Activated CD4-positive, alpha-beta T cell treated with anti-CD3 and anti-CD28 coated beads, Interleukin-2, amount 50 U/mL, for 48 hours (primary cell): ENCODE results near the gene RDH13.

Experiments used
- DNase-seq, 2 experiments: peaks; one replicate each; pipeline ENCODE4 v3.0.0-alpha.2; 2020

RDH13 gene

DNA sequence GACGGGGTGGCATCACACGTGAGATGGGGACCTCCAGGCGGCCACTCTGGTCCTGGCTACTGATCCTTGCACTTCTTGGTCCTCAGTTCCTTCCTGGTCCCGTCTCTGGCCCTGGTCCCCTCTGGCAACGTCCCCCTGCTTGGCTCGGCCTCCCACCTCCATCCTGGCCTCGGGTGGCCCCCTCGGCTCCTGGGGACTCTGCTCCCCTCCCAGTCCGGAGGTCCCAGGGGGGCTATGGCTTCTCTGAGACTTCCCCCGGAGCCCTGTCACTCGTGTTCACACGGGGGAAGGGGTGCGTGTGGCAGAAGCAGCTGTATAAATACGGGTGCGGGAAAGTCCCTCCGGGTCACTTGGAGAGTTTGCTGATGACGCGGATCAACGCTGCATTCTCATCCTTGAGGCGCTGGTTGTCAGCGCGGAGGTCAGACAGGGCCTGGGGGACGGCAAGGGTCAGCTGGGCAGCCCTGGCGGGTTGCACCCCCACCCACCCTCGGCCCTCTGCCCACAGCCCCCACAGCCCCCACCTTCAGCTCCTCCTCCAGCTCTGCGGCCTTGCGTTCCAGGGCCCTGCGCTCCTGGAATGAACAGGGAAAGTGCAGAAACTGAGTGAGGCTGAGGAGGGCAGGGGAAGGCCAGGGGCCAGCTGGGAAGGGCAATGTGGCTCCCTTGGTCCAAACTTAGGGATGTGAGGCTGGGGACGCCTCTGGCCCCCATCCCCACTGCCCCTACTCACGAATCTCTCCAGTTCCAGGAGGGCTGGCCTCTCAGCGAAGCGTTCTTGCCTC lies 28.4 kb upstream of the RDH13 start:
- DNase-seq, result no peak

DNA sequence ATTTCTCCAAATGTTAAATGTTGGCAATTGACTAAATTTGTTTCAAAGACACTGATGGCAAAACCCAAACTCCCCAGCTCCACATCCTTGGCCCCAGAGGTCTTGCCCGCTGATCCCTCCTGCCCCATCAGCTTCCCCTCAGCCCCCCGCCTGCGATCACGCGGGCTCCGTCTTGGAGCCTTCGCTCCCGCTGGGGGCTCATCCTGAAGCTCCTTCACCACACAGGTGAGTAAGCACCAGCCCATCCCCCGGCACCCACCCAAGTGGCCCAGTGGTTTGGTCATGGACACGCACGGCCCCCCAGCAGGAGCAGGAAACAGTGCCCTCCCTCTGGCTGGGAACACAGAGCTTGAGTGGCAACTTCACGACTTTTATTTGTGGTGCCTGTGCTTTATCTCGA lies 27.6 kb upstream of the RDH13 start:
- no peak for DNase-seq

DNA sequence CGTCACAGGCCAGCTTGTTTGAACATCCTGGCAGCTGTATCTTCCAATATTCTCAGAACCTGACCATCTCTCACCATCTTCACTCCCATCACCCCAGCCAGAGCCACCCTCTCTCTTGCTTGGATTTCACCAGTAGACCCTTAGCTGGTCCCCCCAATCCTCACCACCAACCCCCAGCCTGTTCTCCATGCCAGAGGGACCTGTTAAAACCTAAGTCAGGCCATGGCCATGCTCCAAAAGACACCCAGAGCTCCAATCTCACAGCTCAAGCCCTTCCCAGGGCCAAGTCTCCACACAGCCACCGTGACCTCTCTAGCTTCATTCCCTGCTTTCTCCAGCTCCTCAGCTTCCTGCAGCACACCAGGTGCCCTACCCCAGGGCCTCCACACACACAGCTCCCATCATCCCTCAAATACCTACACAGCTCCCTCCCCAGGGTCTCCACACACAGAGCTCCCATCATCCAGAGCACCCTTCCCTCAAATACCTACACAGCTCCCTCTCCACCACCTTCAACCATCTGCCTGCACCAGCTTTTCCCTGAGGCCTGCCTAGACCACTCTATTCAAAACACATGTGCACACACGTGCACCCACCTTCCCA lies 26.5 kb upstream of the RDH13 start:
- DNase-seq, result no peak

GRCh38 chr19:55088543-55089341 lies 25.8 kb upstream of the RDH13 start:
- DNase-seq, result peak; percentile 92

DNA sequence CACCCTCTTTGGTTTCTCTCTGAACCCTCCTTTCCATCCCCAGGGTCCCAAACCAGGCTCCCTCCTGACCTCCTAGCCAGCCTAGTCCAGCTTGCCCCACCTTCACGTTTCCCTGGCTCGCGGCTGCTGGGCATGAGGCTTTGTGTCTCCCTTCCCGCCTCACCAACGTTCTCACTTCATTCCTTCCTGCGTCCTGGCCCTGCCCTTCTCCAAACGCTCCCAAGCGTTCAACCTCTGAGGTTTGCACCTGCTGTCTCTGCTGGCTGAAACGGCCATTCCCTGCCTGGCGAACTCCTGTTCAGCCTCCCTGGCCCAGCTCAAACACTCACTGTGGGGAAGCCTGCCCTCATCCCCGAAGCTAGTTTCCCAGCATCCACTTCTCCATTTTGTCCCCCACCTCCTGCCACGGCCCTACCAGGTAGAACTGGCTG lies 25.1 kb upstream of the RDH13 start:
- DNase-seq, result no peak

DNA sequence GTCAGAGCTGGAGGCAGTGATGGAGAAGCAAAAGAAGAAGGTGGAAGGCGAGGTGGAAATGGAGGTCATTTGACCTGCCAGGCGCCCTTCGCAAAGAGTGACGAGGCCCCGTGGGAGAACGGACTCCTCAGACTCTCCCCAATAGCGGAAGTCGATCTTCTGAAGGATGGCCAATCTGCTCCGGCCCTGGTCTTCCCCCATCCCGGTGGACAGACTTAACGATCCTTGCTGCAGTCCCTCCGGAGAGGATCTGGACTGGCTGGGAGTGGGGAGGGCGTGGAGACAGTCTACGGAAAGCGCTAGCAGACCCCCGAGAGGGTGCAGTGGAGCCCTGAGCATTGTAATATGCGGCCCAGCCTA lies 24.6 kb upstream of the RDH13 start:
- DNase-seq, result no peak

DNA sequence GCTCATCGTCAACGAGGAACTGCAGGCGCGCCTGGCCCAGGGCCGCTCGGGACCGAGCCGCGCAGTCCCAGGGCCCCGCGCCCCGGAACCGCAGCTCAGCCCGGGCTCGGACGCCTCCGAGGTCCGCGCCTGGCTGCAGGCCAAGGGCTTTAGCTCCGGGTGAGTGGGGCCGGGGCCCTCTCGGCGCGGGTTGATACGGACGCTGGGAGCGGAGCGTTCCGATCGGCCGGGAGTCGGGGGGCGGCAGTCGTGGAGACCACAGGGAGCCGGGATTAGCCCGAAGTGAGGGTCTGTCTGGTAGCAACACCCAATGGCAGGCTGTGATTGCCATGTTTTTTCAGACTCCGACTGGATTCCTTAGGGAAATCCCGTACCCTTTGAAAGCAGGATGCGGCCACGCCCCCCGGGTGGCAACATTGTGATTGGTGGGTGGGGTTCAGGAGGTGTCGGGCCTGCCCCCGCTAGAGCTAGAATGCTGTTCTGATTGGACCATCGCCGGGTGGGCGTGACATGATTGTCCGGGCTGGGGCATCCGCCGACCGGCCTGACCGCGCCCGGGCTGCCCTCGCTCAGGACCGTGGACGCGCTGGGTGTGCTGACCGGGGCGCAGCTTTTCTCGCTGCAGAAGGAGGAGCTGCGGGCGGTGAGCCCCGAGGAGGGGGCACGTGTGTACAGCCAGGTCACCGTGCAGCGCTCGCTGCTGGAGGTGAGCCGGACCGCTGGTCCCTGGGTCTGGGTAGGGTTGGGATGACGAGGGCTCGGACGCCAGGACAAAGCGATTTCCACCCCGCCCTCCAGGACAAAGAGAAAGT lies 24.0 kb upstream of the RDH13 start:
- DNase-seq, result peak; percentile 68 to 76

DNA sequence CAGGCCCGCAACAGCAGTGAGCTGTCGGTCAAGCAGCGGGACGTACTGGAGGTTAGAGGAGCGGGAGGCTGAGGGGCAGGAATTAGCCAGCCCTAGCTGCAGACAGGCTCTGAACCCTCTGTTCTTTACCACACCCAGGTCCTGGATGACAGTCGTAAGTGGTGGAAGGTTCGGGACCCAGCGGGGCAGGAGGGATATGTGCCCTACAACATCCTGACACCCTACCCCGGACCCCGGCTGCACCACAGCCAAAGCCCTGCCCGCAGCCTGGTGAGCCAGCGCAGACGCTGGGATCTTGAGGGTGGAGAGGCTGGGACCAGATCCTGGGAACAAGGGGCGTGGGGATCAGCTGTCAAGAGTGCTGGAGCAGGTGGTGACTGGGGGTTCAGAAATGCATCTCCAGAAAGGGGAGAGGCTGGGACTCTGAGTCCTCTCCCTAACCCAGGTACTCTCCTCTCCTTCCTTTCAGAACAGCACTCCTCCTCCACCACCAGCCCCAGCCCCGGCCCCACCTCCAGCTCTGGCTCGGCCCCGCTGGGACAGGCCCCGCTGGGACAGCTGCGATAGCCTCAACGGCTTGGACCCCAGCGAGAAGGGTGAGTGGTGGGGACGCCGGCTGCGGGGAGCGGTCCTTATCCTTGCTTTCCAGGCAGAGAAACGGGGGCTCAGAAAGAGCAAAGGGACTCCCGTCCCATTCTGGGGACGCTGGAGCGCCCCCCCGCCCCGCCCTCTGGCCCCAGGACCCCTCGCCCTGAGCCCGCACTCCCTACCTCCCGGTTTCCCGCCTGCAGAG lies 23.2 kb upstream of the RDH13 start:
- DNase-seq, result no peak

DNA sequence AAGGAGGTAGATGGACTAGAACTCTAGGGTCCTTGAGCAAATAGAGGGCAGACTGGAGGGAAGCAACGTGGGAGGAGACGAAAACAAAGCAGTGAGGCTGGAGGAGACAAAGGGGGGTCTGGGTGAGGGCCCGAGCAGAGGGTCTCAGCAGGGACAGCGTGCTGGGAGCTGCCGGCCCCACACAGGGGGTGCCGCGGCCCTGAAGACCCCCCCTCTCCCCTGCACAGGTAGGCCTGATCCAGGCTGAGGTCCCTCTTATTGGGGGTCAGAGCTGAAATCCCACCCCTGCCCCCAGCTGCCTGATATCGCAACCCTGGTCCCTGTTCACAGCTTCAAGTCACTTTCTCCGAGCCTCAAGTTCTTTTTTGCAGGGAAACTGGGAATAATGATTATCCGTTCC lies 21.5 kb upstream of the RDH13 start:
- DNase-seq, result no peak

- no peak for DNase-seq
These were observed 20.3 kb upstream of the RDH13 start for GRCh38 chr19:55083004-55083850.

DNA sequence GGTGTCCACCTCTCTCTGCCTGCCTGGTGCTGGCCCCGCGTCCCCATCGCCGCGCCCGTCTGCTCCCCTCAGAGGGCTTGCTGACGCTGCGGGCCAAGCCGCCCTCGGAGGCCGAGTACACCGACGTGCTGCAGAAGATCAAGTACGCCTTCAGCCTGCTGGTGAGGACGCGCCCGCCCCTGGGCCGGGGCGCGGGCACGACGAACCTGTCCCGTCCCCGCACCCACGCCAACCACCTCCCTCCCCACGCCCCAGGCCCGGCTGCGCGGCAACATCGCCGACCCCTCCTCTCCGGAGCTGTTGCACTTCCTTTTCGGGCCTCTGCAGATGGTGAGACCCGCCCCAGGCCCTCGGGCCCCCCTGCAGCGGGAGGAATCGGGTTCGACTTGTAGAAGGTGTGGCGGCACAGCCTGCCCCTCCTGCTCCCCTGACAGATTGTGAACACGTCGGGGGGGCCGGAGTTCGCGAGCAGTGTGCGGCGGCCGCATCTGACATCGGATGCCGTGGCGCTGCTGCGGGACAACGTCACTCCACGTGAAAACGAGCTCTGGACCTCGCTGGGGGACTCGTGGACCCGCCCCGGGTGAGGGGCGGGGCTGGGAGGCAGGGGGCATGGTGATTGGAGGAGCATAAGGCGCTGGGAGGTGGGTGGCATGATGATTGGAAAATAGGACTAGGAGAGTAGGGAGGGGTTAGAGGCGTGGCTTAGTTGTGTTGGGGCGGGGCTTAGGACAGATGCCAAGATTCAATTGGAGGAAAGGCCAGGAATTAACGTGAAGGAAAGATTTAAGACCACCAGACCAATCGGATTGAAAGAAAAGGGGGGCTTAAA lies 19.3 kb upstream of the RDH13 start:
- DNase-seq, result peak; percentile 58 to 63

GRCh38 chr19:55081770-55082019 lies 18.7 kb upstream of the RDH13 start:
- no peak for DNase-seq

- peak; percentile 91 for DNase-seq
These were observed 18.2 kb upstream of the RDH13 start for GRCh38 chr19:55080968-55081769.

DNA sequence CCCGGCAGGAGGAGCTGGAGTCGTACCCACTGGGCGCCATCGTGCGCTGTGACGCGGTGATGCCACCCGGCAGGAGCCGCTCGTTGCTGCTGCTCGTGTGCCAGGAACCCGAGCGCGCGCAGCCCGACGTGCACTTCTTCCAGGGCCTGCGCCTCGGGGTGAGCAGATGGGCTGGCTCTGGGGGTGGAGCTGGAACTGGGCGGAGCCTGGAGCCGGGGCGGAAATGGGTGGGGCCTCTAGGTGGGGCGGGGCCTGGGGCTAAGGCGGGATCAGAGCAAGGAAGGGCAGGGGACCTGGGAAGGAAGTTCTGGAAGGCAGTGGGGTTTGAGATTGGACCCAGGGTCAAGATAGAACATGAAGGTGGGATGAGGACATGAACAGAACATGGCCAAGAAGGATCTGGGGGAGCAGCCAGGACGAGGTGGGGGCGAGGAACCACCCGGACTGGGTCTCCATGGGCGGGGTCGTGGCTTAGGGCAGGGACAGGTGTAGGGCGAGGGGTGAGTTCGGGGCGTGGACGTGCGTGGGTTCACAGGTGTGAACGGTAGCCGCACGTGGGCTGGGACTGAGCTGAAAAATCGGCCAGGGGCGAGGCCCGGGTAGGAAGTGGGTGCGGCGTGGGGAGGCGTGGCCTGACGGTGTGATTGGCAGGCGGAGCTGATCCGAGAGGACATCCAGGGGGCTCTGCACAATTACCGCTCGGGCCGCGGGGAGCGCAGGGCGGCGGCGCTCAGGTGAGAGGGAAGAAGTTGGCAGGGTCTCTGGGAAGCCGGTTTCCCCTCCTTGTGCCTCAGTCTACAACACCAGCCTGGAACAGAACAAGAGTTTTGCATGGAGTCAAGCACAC lies 17.4 kb upstream of the RDH13 start:
- peak; percentile 71 to 72 for DNase-seq

- no peak for DNase-seq
These were observed 16.6 kb upstream of the RDH13 start for GRCh38 chr19:55079400-55080038.

DNA sequence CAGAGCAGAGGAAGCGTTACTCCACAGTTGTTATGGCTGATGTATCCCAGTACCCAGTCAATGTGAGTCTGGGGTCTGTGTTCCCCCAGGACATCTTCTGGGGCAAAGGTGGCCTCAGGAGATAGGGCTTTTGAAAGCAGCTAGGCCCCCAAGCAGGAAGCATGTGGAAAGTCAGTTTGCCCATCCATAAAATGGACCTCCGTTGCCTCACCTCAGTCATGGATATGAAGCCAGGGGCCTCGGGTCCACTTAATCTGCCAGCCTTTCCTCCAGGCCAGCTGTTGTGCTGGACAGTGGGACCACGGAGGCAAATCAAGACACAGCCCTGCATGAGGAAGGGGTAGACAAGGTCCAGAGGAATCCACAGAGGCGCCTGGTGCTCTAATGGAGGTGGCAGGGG lies 16.0 kb upstream of the RDH13 start:
- no peak for DNase-seq

DNA sequence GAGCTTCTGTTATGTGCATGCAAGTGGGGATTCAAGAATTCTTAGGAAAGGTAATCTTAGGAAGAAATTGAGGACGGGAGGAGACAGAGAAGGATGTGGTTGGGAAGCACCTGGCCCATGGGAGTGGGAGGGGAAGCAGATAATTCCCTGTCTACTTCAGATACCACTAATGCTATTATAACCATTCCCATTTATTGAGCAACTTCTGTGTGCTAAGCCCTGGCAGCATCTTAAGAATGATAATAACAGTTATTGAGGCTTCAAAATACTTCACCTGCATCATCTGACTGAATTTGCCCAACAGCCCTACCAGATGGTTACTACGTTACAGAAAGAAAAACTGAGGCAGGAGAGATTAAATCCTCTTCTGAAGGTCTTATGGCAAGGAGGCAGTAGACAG lies 14.2 kb upstream of the RDH13 start:
- DNase-seq, result no peak

DNA sequence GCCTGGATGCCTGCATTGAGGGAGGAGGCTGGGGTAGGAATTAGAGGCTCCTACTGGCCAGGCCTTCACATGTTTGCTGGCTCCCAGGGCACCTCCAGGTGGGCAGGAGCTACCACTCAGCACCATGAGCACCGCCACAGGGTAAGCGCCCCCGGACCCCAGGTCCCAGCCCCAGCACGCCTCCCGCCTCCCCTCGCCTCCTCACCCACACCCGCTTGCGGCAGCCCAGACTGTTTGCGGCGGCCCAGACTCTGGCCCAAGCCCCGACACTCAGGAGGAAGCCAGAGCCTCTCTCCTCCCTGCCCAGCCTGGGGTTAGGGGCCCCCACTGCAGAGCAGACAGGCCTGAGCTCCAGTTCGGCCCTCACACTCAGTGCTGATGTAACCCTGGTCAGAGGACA lies 13.4 kb upstream of the RDH13 start:
- DNase-seq, result no peak
